ENCODE data around the gene GLT1D1. TPM values are rescaled to one million over a fixed set of nuclear protein-coding genes. Genes with fewer than 3 reads are reported as not detected.
"Not testable (repeated sequence)": the region's sequence is repeated elsewhere in the genome, so short reads cannot be mapped to it uniquely, and the experiment has no call there.

GLT1D1 gene
- total RNA-seq, 1 experiment from 2014 or later = not detected

GRCh38 chr12:128843538-128843937 is 9.7 kb upstream of the GLT1D1 start (continued):
- TF ChIP-seq, protein P1, sequence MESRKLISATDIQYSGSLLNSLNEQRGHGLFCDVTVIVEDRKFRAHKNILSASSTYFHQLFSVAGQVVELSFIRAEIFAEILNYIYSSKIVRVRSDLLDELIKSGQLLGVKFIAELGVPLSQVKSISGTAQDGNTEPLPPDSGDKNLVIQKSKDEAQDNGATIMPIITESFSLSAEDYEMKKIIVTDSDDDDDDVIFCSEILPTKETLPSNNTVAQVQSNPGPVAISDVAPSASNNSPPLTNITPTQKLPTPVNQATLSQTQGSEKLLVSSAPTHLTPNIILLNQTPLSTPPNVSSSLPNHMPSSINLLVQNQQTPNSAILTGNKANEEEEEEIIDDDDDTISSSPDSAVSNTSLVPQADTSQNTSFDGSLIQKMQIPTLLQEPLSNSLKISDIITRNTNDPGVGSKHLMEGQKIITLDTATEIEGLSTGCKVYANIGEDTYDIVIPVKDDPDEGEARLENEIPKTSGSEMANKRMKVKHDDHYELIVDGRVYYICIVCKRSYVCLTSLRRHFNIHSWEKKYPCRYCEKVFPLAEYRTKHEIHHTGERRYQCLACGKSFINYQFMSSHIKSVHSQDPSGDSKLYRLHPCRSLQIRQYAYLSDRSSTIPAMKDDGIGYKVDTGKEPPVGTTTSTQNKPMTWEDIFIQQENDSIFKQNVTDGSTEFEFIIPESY (IDR thresholded peaks at IDR 0.05; ENCODE audit: extremely low read depth, insufficient replicate concordance, low read length) = no peak
- TF ChIP-seq ELF1 (IDR thresholded peaks at IDR 0.05; ENCODE audit: borderline replicate concordance, low read depth) = no peak
- no peak for TF ChIP-seq JUND (IDR thresholded peaks at IDR 0.05)
- TF ChIP-seq EZH2phosphoT487 (IDR thresholded peaks at IDR 0.05; ENCODE audit: borderline replicate concordance) = no peak
- no peak for TF ChIP-seq SP1 (IDR thresholded peaks at IDR 0.05; ENCODE audit: low read depth)
- TF ChIP-seq POLR2A (IDR thresholded peaks at IDR 0.05; ENCODE audit: borderline replicate concordance, extremely low read depth, insufficient read depth, insufficient read length) = no peak

- ATAC-seq (no peak), DNase-seq (ENCODE audit: low read depth, low spot score) (no peak)
- Histone ChIP-seq H4K20me1 (ENCODE audit: insufficient read depth) (no peaks in the 10 kb centered on the region), H3K9ac (ENCODE audit: low read length) (no peak overlapping the region), H3K79me2 (ENCODE audit: insufficient read depth, low read length) (no peaks in the 10 kb centered on the region), H3K27me3 (ENCODE audit: insufficient read depth, low read length) (0 out of 2 replicates have a peak, but pooled peaks cover 13% of the 10 kb centered on the region), H2AFZ (ENCODE audit: low read depth, low read length, poor library complexity, severe bottlenecking) (no peak overlapping the region), H3K27ac (ENCODE audit: low read depth, low read length) (no peak overlapping the region), H3K4me1 (ENCODE audit: control insufficient read depth in 1 of 2, insufficient read depth in 2 of 2, low read length in 2 of 2) (no peaks in the 10 kb centered on the region), H3K4me2 (ENCODE audit: low read length) (no peak overlapping the region), H3K36me3 (ENCODE audit: control insufficient read depth in 1 of 2, insufficient read depth in 2 of 2, low read length in 2 of 2) (no peaks in the 10 kb centered on the region), H3K4me3 (replicated peaks in 1 of 2; ENCODE audit: low read depth in 1 of 2, low read length in 2 of 2) (no peak overlapping the region), H3K9me3 (ENCODE audit: control insufficient read depth in 1 of 2, insufficient read depth in 1 of 2, low read depth in 1 of 2, low read length in 2 of 2) (no peaks in the 10 kb centered on the region), H3K9me2 (ENCODE audit: insufficient read depth) (no peaks in the 10 kb centered on the region)
- BruUV-seq (replicated peaks) = no TSS peak
- TF ChIP-seq, protein P2, sequence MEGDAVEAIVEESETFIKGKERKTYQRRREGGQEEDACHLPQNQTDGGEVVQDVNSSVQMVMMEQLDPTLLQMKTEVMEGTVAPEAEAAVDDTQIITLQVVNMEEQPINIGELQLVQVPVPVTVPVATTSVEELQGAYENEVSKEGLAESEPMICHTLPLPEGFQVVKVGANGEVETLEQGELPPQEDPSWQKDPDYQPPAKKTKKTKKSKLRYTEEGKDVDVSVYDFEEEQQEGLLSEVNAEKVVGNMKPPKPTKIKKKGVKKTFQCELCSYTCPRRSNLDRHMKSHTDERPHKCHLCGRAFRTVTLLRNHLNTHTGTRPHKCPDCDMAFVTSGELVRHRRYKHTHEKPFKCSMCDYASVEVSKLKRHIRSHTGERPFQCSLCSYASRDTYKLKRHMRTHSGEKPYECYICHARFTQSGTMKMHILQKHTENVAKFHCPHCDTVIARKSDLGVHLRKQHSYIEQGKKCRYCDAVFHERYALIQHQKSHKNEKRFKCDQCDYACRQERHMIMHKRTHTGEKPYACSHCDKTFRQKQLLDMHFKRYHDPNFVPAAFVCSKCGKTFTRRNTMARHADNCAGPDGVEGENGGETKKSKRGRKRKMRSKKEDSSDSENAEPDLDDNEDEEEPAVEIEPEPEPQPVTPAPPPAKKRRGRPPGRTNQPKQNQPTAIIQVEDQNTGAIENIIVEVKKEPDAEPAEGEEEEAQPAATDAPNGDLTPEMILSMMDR (IDR thresholded peaks at IDR 0.05 in 2 of 3, conservative IDR thresholded peaks at IDR 0.05 in 1 of 3; ENCODE audit: borderline replicate concordance in 1 of 3, insufficient read depth in 1 of 3, low read depth in 2 of 3, low read length in 2 of 3) = peak in 2 of 3 experiments; percentile 25 to 37; a peak in 4 of 6 replicates
- TF ChIP-seq, protein P3, sequence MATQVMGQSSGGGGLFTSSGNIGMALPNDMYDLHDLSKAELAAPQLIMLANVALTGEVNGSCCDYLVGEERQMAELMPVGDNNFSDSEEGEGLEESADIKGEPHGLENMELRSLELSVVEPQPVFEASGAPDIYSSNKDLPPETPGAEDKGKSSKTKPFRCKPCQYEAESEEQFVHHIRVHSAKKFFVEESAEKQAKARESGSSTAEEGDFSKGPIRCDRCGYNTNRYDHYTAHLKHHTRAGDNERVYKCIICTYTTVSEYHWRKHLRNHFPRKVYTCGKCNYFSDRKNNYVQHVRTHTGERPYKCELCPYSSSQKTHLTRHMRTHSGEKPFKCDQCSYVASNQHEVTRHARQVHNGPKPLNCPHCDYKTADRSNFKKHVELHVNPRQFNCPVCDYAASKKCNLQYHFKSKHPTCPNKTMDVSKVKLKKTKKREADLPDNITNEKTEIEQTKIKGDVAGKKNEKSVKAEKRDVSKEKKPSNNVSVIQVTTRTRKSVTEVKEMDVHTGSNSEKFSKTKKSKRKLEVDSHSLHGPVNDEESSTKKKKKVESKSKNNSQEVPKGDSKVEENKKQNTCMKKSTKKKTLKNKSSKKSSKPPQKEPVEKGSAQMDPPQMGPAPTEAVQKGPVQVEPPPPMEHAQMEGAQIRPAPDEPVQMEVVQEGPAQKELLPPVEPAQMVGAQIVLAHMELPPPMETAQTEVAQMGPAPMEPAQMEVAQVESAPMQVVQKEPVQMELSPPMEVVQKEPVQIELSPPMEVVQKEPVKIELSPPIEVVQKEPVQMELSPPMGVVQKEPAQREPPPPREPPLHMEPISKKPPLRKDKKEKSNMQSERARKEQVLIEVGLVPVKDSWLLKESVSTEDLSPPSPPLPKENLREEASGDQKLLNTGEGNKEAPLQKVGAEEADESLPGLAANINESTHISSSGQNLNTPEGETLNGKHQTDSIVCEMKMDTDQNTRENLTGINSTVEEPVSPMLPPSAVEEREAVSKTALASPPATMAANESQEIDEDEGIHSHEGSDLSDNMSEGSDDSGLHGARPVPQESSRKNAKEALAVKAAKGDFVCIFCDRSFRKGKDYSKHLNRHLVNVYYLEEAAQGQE (IDR thresholded peaks at IDR 0.05; ENCODE audit: low read depth) = no peak
- POLR2A ChIA-PET = no interaction called here
- CTCF ChIA-PET = no interaction called here
- intact Hi-C loops (cut with micrococcal nuclease) = no loop called here
- RAD21 ChIA-PET (ENCODE audit: low non-redundant PET in 1 of 2, low total read pairs in 2 of 2, uncharacterized antibody in 2 of 2, unreplicated experiment in 2 of 2) = no interaction called here
Observed at GRCh38 chr12:128844031-128844635, 9.1 kb upstream of the GLT1D1 start.

GRCh38 chr12:128846671-128847070 is 6.6 kb upstream of the GLT1D1 start:
- DNase-seq (ENCODE audit: low read depth, low spot score); H4K20me1 ChIP-seq (ENCODE audit: insufficient read depth); H3K4me3 ChIP-seq (replicated peaks in 1 of 2; ENCODE audit: low read depth in 1 of 2, low read length in 2 of 2); H3K27ac ChIP-seq (ENCODE audit: low read depth, low read length); H3K9me2 ChIP-seq (ENCODE audit: insufficient read depth); H2AFZ ChIP-seq (ENCODE audit: low read depth, low read length, poor library complexity, severe bottlenecking); RAD21 ChIA-PET (ENCODE audit: low non-redundant PET in 1 of 2, low total read pairs in 2 of 2, uncharacterized antibody in 2 of 2, unreplicated experiment in 2 of 2); BruUV-seq (replicated peaks); H3K79me2 ChIP-seq (ENCODE audit: insufficient read depth, low read length); POLR2A ChIA-PET; ATAC-seq; H3K36me3 ChIP-seq (ENCODE audit: control insufficient read depth in 1 of 2, insufficient read depth in 2 of 2, low read length in 2 of 2); H3K4me1 ChIP-seq (ENCODE audit: control insufficient read depth in 1 of 2, insufficient read depth in 2 of 2, low read length in 2 of 2); intact Hi-C loops (cut with micrococcal nuclease); H3K27me3 ChIP-seq (ENCODE audit: insufficient read depth, low read length); H3K9me3 ChIP-seq (ENCODE audit: control insufficient read depth in 1 of 2, insufficient read depth in 1 of 2, low read depth in 1 of 2, low read length in 2 of 2); H3K9ac ChIP-seq (ENCODE audit: low read length); H3K4me2 ChIP-seq (ENCODE audit: low read length); CTCF ChIA-PET: not testable (repeated sequence)
